RWPE1 (cell line): ENCODE data around the gene ICAM2.

ENCODE experiments used
- CTCF ChIA-PET: fragments of 350-600 bp; sonication (Branson Sonifier 250); formaldehyde crosslinking; extraction: SDS; loops from one replicate; lab custom pipeline; 2021; lab: Yijun Ruan, JAX
- POLR2A ChIA-PET: fragments of 400-600 bp; formaldehyde crosslinking; extraction: SDS; loops from one replicate; lab custom pipeline; 2020; ENCODE audit warnings: antibody characterized with exemption; ENCODE audit not compliant: low non-redundant PET; lab: Yijun Ruan, JAX
- DNase-seq: peaks from one replicate; pipeline ENCODE4 v3.0.0; 2012; ENCODE audit warnings: low spot score
- H3K27ac ChIP-seq: fragments of 450-650 bp; 2 replicates; pipeline ENCODE4 v1.5.1; 2017
- TF ChIP-seq, protein P1 (sequence below): fragments of 450-650 bp; conservative IDR thresholded peaks from 2 replicates; pipeline ENCODE4 v1.5.1; 2017; ENCODE audit warnings: low read depth, mild to moderate bottlenecking

Gene ICAM2

GRCh38 chr17:64051153-64051552 is 30.7 kb upstream of the ICAM2 start:
- CTCF ChIA-PET, result interaction anchor here (0.6 kb wide), 2 partner anchors 9 to 10 kb away, joined by 3 to 4 read pairs; no protein-coding TSS in a partner anchor
- POLR2A ChIA-PET, result no interaction called here
- no peak overlapping the region for H3K27ac ChIP-seq
- DNase-seq, result no peak
- TF ChIP-seq, protein P1, sequence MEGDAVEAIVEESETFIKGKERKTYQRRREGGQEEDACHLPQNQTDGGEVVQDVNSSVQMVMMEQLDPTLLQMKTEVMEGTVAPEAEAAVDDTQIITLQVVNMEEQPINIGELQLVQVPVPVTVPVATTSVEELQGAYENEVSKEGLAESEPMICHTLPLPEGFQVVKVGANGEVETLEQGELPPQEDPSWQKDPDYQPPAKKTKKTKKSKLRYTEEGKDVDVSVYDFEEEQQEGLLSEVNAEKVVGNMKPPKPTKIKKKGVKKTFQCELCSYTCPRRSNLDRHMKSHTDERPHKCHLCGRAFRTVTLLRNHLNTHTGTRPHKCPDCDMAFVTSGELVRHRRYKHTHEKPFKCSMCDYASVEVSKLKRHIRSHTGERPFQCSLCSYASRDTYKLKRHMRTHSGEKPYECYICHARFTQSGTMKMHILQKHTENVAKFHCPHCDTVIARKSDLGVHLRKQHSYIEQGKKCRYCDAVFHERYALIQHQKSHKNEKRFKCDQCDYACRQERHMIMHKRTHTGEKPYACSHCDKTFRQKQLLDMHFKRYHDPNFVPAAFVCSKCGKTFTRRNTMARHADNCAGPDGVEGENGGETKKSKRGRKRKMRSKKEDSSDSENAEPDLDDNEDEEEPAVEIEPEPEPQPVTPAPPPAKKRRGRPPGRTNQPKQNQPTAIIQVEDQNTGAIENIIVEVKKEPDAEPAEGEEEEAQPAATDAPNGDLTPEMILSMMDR, result no peak

DNA sequence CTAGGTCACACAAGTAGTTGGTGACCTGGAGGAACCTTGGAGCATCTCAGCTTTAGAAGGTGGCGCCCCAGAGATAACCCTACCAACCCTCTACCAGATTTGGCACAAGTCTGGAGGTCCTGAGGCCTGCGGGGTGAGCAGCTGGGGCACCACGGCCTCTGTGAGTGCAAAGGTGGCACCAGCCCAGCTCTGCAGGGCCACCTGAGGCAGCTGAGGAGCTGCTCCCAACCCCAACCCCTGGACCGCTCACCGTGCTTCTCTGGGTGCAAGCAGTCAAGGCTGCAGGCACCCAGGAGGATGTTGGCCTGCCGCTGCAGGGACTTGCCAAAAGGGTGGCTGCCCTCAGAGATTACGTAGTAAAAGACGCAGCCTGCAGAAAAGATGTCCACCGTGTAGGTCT is 28.4 kb upstream of the ICAM2 start:
- TF ChIP-seq, protein P1, result no peak
- CTCF ChIA-PET, result interaction anchor here (0.6 kb wide), 1 partner anchor 67 kb away, joined by 3 read pairs; no protein-coding TSS in a partner anchor
- POLR2A ChIA-PET, result no interaction called here
- no peak for DNase-seq
- H3K27ac ChIP-seq, result no peak overlapping the region

- POLR2A ChIA-PET, result no interaction called here
- TF ChIP-seq, protein P1, result no peak
- CTCF ChIA-PET, result interaction anchor here (0.6 kb wide), 1 partner anchor 133 kb away, joined by 3 read pairs; no protein-coding TSS in a partner anchor
- no peak overlapping the region for H3K27ac ChIP-seq
- no peak for DNase-seq
Observed at GRCh38 chr17:64045176-64045575, 24.7 kb upstream of the ICAM2 start.

DNA sequence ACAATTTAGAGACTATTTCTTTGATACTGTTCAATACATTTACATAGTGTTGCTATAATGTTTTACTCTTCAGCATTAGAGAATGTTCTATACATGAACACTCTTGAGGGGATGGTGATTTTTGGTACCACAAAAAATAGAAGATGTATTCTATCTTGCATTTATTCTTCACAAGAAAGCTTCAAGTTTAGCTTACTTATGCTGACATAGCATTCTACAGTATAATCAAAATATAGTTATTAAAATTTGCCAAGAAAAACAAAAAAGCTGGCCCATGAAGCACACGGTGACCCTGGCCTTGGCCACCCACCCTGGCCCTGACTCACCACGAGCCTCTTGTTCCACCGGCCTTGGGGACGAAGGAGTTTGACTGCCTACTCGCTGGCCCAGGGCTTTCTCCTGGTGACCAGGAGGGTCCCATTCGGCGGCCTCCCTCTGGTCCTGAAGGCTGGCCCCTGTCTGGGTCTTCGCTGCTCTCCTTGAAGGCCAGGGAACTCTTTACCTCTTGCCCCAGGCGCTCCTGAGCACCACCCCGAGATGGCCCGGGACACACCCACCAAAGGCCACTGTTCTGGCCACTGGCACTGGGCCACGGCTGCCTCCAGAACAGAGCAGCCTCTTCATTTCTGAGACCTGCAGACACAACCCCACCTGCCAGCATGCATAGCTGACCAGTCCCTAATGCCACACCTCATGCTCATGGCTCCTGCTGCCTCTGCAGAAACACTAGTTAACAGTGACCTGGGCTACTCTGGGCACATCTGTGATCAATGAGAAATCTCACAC is 22.5 kb upstream of the ICAM2 start:
- CTCF ChIA-PET, result interaction anchor here (0.6 kb wide), 1 partner anchor 8 kb away, joined by 3 read pairs; no protein-coding TSS in a partner anchor

GRCh38 chr17:64041912-64042311 is 21.5 kb upstream of the ICAM2 start:
- ChIA-PET POLR2A (no interaction called here), CTCF (interaction anchor here (0.6 to 0.8 kb wide), 2 partner anchors 9 to 13 kb away, joined by 3 read pairs; no protein-coding TSS in a partner anchor)
- no peak overlapping the region for H3K27ac ChIP-seq
- DNase-seq, result no peak
- TF ChIP-seq, protein P1, result no peak

More for the DNA sequence above, 22.5 kb upstream of the ICAM2 start:
- DNase-seq, result no peak
- TF ChIP-seq, protein P1, result no peak
- POLR2A ChIA-PET, result no interaction called here
- H3K27ac ChIP-seq, result no peak overlapping the region

DNA sequence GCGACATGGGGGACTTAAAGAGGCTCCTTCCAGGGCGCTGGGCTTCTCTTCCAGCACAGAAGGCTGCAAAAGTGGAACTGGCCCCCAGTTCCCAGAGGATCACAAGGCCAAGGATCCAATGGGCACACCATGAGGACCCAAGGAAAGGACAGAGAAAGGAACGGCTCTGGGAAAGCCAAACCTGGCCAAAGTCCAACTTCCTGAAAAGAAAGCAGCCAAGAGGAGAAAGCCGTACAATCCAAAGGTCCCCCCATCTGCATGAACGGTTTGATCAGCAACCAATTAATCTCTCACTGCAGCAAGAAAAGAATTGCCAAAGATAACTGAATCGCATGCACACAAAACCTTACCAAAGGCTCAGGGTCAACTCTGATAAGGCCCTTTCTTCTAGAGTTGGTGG is 19.8 kb upstream of the ICAM2 start:
- no peak for DNase-seq
- ChIA-PET POLR2A (no interaction called here), CTCF (no interaction called here)
- TF ChIP-seq, protein P1, result no peak
- no peak overlapping the region for H3K27ac ChIP-seq
